Activated T-helper 17 cell treated with anti-CD3 and anti-CD28 coated beads, Interleukin-2, amount 50 U/mL, for 72 hours (primary cell): ENCODE results near the gene SGMS2. TPM values are rescaled to one million over a fixed set of nuclear protein-coding genes. Genes with fewer than 3 reads are reported as not detected.

Experiments
- ATAC-seq: fragments of 150-1000 bp; cut with Tn5 transposase; replicated peaks from 2 replicates; pipeline ENCODE4 v1.10.0; 2021; ENCODE audit warnings: mild to moderate bottlenecking, moderate library complexity
- H3K27ac Mint-ChIP-seq: one replicate; pipeline ENCODE4 v1.8.0; 2022; ENCODE audit warnings: mixed read lengths
- H3K27me3 Mint-ChIP-seq: one replicate; pipeline ENCODE4 v1.8.0; 2022; ENCODE audit warnings: mixed read lengths
- H3K36me3 Mint-ChIP-seq: one replicate; pipeline ENCODE4 v1.8.0; 2022; ENCODE audit warnings: low read depth, mild to moderate bottlenecking, mixed read lengths
- H3K4me1 Mint-ChIP-seq: one replicate; pipeline ENCODE4 v1.8.0; 2022; ENCODE audit warnings: mixed read lengths
- H3K4me3 Mint-ChIP-seq: one replicate; pipeline ENCODE4 v1.8.0; 2022; ENCODE audit warnings: mild to moderate bottlenecking, mixed read lengths
- H3K9me3 Mint-ChIP-seq: one replicate; pipeline ENCODE4 v1.8.0; 2022; ENCODE audit warnings: mixed read lengths
- total RNA-seq, 2 donors: library from RNA; stranded (reverse); gene quantifications; one replicate each; pipeline ENCODE4 v1.2.3, GENCODE V29; 2022

SGMS2 gene
- total RNA-seq, 2 donors from 2014 or later: 0.19 to 1.2 TPM

- H3K4me1 Mint-ChIP-seq: no peaks in the 10 kb centered on the region
- H3K27ac Mint-ChIP-seq: no peak overlapping the region
- H3K27me3 Mint-ChIP-seq: peaks cover 9% of the 10 kb centered on the region
- no peak for ATAC-seq
- H3K4me3 Mint-ChIP-seq: no peak overlapping the region
- H3K9me3 Mint-ChIP-seq: no peaks in the 10 kb centered on the region
- no peaks in the 10 kb centered on the region for H3K36me3 Mint-ChIP-seq
Observed at GRCh38 chr4:107814758-107815157, 10.0 kb upstream of the SGMS2 start.

GRCh38 chr4:107815158-107815557 lies 9.6 kb upstream of the SGMS2 start:
- no peak overlapping the region for H3K27ac Mint-ChIP-seq

GRCh38 chr4:107818301-107818910 lies 6.3 kb upstream of the SGMS2 start:
- Mint-ChIP-seq H3K4me3 (no peak overlapping the region), H3K9me3 (no peaks in the 10 kb centered on the region), H3K36me3 (no peaks in the 10 kb centered on the region), H3K4me1 (no peaks in the 10 kb centered on the region), H3K27ac (peak overlapping the region; percentile 10), H3K27me3 (peaks cover 12% of the 10 kb centered on the region)
- peak; percentile 69 for ATAC-seq

More at GRCh38 chr4:107815158-107815557, 9.6 kb upstream of the SGMS2 start:
- no peaks in the 10 kb centered on the region for H3K9me3 Mint-ChIP-seq
- H3K27me3 Mint-ChIP-seq: peaks cover 10% of the 10 kb centered on the region
- no peaks in the 10 kb centered on the region for H3K4me1 Mint-ChIP-seq
- no peak overlapping the region for H3K4me3 Mint-ChIP-seq
- ATAC-seq: no peak
- H3K36me3 Mint-ChIP-seq: no peaks in the 10 kb centered on the region

- Mint-ChIP-seq H3K4me1 (no peaks in the 10 kb centered on the region), H3K27ac (no peak overlapping the region), H3K4me3 (peak overlapping the region; percentile 84), H3K27me3 (peaks cover 39% of the 10 kb centered on the region), H3K36me3 (no peaks in the 10 kb centered on the region), H3K9me3 (no peaks in the 10 kb centered on the region)
- ATAC-seq: no peak
Observed at GRCh38 chr4:107823870-107824349, 822 bp upstream of the SGMS2 start.

- Mint-ChIP-seq H3K27me3 (peaks cover 41% of the 10 kb centered on the region), H3K9me3 (no peaks in the 10 kb centered on the region), H3K4me1 (no peaks in the 10 kb centered on the region), H3K27ac (peak overlapping the region; percentile 84), H3K4me3 (peak overlapping the region; percentile 84), H3K36me3 (no peaks in the 10 kb centered on the region)
- ATAC-seq: peak; percentile 30
Observed at GRCh38 chr4:107825072-107825824, 516 bp downstream of the SGMS2 start.

- Mint-ChIP-seq H3K4me3 (no peak overlapping the region), H3K27ac (no peak overlapping the region), H3K4me1 (no peaks in the 10 kb centered on the region), H3K36me3 (no peaks in the 10 kb centered on the region), H3K9me3 (no peaks in the 10 kb centered on the region), H3K27me3 (peaks cover 38% of the 10 kb centered on the region)
- no peak for ATAC-seq
Observed at GRCh38 chr4:107826421-107826980, 1.8 kb downstream of the SGMS2 start.

- no peak overlapping the region for H3K27ac Mint-ChIP-seq
- peaks cover 31% of the 10 kb centered on the region for H3K27me3 Mint-ChIP-seq
- ATAC-seq: no peak
- H3K36me3 Mint-ChIP-seq: no peaks in the 10 kb centered on the region
- H3K9me3 Mint-ChIP-seq: no peaks in the 10 kb centered on the region
- no peaks in the 10 kb centered on the region for H3K4me1 Mint-ChIP-seq
- no peak overlapping the region for H3K4me3 Mint-ChIP-seq
Observed at GRCh38 chr4:107828315-107829090, 3.8 kb downstream of the SGMS2 start.

GRCh38 chr4:107831140-107831539 lies 6.4 kb downstream of the SGMS2 start:
- ATAC-seq: no peak
- H3K27me3 Mint-ChIP-seq: peaks cover 20% of the 10 kb centered on the region
- H3K9me3 Mint-ChIP-seq: no peaks in the 10 kb centered on the region
- H3K36me3 Mint-ChIP-seq: no peaks in the 10 kb centered on the region
- no peak overlapping the region for H3K4me3 Mint-ChIP-seq
- no peaks in the 10 kb centered on the region for H3K4me1 Mint-ChIP-seq
- no peak overlapping the region for H3K27ac Mint-ChIP-seq

- no peak overlapping the region for H3K27ac Mint-ChIP-seq
- no peak for ATAC-seq
- no peaks in the 10 kb centered on the region for H3K36me3 Mint-ChIP-seq
- H3K4me1 Mint-ChIP-seq: no peaks in the 10 kb centered on the region
- peaks cover 11% of the 10 kb centered on the region for H3K27me3 Mint-ChIP-seq
- H3K4me3 Mint-ChIP-seq: no peak overlapping the region
- H3K9me3 Mint-ChIP-seq: no peaks in the 10 kb centered on the region
Observed at GRCh38 chr4:107832275-107832807, 7.6 kb downstream of the SGMS2 start.

GRCh38 chr4:107834241-107834794 lies 9.6 kb downstream of the SGMS2 start:
- Mint-ChIP-seq H3K27me3 (peaks cover 4% of the 10 kb centered on the region), H3K27ac (no peak overlapping the region), H3K4me1 (no peaks in the 10 kb centered on the region), H3K4me3 (no peak overlapping the region), H3K36me3 (no peaks in the 10 kb centered on the region), H3K9me3 (no peaks in the 10 kb centered on the region)
- no peak for ATAC-seq

- ATAC-seq: no peak
- no peak overlapping the region for H3K4me3 Mint-ChIP-seq
- no peak overlapping the region for H3K27ac Mint-ChIP-seq
- peaks cover 4% of the 10 kb centered on the region for H3K27me3 Mint-ChIP-seq
- H3K9me3 Mint-ChIP-seq: no peaks in the 10 kb centered on the region
- no peaks in the 10 kb centered on the region for H3K4me1 Mint-ChIP-seq
- no peaks in the 10 kb centered on the region for H3K36me3 Mint-ChIP-seq
Observed at GRCh38 chr4:107835406-107835805, 10.7 kb downstream of the SGMS2 start.

- Mint-ChIP-seq H3K9me3 (no peaks in the 10 kb centered on the region), H3K27me3 (peaks cover 9% of the 10 kb centered on the region), H3K36me3 (no peaks in the 10 kb centered on the region), H3K27ac (no peak overlapping the region), H3K4me1 (no peaks in the 10 kb centered on the region), H3K4me3 (no peak overlapping the region)
- ATAC-seq: no peak
Observed at GRCh38 chr4:107837317-107837716, 12.6 kb downstream of the SGMS2 start.

- Mint-ChIP-seq H3K27ac (no peak overlapping the region), H3K4me1 (no peaks in the 10 kb centered on the region), H3K9me3 (no peaks in the 10 kb centered on the region), H3K4me3 (no peak overlapping the region), H3K36me3 (no peaks in the 10 kb centered on the region), H3K27me3 (peaks cover 12% of the 10 kb centered on the region)
- no peak for ATAC-seq
Observed at GRCh38 chr4:107837776-107838618, 13.3 kb downstream of the SGMS2 start.
